Breast epithelium (tissue), 4 donors: ENCODE data around the gene CSNK1G1. TPM values are rescaled to one million over a fixed set of nuclear protein-coding genes. Genes with fewer than 3 reads are reported as not detected.

Experiments used
- DNase-seq, 2 donors: peaks; one replicate each; pipeline ENCODE4 v3.0.0-alpha.2; 2019; ENCODE audit warnings: low spot score in 2 of 2
- H3K27ac ChIP-seq, 2 donors: fragments of 200-600 bp; sonication (generic) in 1 of 2; one replicate each; pipeline ENCODE4 v1.5.1; 2016 to 2019; ENCODE audit warnings: mild to moderate bottlenecking in 1 of 2
- H3K27me3 ChIP-seq, 2 donors: fragments of 200-600 bp; sonication (generic) in 1 of 2; one replicate each; pipeline versions ENCODE4 v1.5.1 to v1.6.0; 2017 to 2019; ENCODE audit warnings: control low read depth in 1 of 2, mild to moderate bottlenecking in 1 of 2
- H3K36me3 ChIP-seq: fragments of 200-600 bp; one replicate; pipeline ENCODE4 v1.5.1; 2019
- H3K4me1 ChIP-seq, 2 donors: fragments of 200-600 bp; sonication (generic); one replicate each; pipeline ENCODE4 v1.5.1; 2016 to 2019; ENCODE audit warnings: control low read depth in 1 of 2
- H3K4me3 ChIP-seq, 3 donors: fragments of 200-600 bp; sonication (generic); 1 replicate in 2 of 3; 2 replicates in 1 of 3; pipeline ENCODE4 v1.5.1; 2016 to 2019; ENCODE audit warnings: mild to moderate bottlenecking in 3 of 3, moderate library complexity in 2 of 3
- H3K9me3 ChIP-seq, 2 donors: fragments of 200-600 bp; sonication (generic) in 1 of 2; one replicate each; pipeline ENCODE4 v1.5.1; 2016 to 2019; ENCODE audit warnings: control low read depth in 1 of 2
- CTCF ChIP-seq, 3 donors: fragments of 450-650 bp; IDR thresholded peaks; one replicate each; pipeline ENCODE4 v1.5.1; 2016 to 2017; ENCODE audit warnings: antibody characterized with exemption in 3 of 3, mild to moderate bottlenecking in 3 of 3, moderate library complexity in 3 of 3
- POLR2A ChIP-seq: fragments of 450-650 bp; IDR thresholded peaks from one replicate; pipeline ENCODE4 v1.6.1; 2016; ENCODE audit warnings: antibody characterized with exemption, mild to moderate bottlenecking, moderate library complexity
- POLR2AphosphoS5 ChIP-seq, 3 donors: sonication (generic); formaldehyde crosslinking; IDR thresholded peaks; one replicate each; pipeline ENCODE4 v1.6.1; 2017; ENCODE audit warnings: antibody characterized with exemption in 3 of 3
- intact Hi-C: fragments of 100-400 bp; cut with DNase I; formaldehyde crosslinking; loops from one replicate; pipeline ENCODE4 v1.15.1; 2023; ENCODE audit warnings: low total_unique reads
- total RNA-seq, 3 donors: library from RNA; depleted of rRNA; stranded (reverse); fragments of >200 nt; gene quantifications; one replicate each; pipeline ENCODE4 v1.1.0, GENCODE V29; 2016

Gene CSNK1G1
- total RNA-seq, 3 donors from 2014 or later, result 12.6 to 37.7 (median 31.2) TPM

GRCh38 chr15:64144565-64145281 is 211.2 kb downstream of the CSNK1G1 start:
- TF ChIP-seq CTCF (IDR thresholded peaks at IDR 0.05) (no peak), POLR2A (no peak), POLR2AphosphoS5 (IDR thresholded peaks at IDR 0.05) (no peak)
- DNase-seq, result no peak
- H3K36me3 ChIP-seq, result no peaks in the 10 kb centered on the region
- peak overlapping the region in 1 of 2 donors; percentile 20 for H3K27ac ChIP-seq
- no peaks in the 10 kb centered on the region for H3K27me3 ChIP-seq
- H3K9me3 ChIP-seq, result no peaks in the 10 kb centered on the region
- no peaks in the 10 kb centered on the region for H3K4me1 ChIP-seq
- H3K4me3 ChIP-seq, result no peak overlapping the region
- intact Hi-C loops, result no loop called here

- DNase-seq, result no peak
- Histone ChIP-seq H3K4me3 (no peak overlapping the region), H3K36me3 (no peaks in the 10 kb centered on the region), H3K27me3 (no peaks in the 10 kb centered on the region), H3K27ac (no peak overlapping the region), H3K9me3 (no peaks in the 10 kb centered on the region), H3K4me1 (no peaks in the 10 kb centered on the region)
- intact Hi-C loops, result no loop called here
- TF ChIP-seq CTCF (IDR thresholded peaks at IDR 0.05) (no peak), POLR2A (no peak), POLR2AphosphoS5 (IDR thresholded peaks at IDR 0.05) (no peak)
Measured at GRCh38 chr15:64144192-64144564, 211.8 kb downstream of the CSNK1G1 start.

- Histone ChIP-seq H3K27me3 (no peaks in the 10 kb centered on the region), H3K36me3 (no peaks in the 10 kb centered on the region), H3K4me1 (no peaks in the 10 kb centered on the region), H3K27ac (no peak overlapping the region), H3K4me3 (no peak overlapping the region), H3K9me3 (no peaks in the 10 kb centered on the region)
- DNase-seq, result no peak
- TF ChIP-seq CTCF (IDR thresholded peaks at IDR 0.05), result no peak
- no peak for TF ChIP-seq POLR2A
- no peak for TF ChIP-seq POLR2AphosphoS5 (IDR thresholded peaks at IDR 0.05)
- intact Hi-C loops, result no loop called here
Measured at GRCh38 chr15:64143276-64143675, 212.7 kb downstream of the CSNK1G1 start.

GRCh38 chr15:64141798-64142512 is 214.0 kb downstream of the CSNK1G1 start:
- intact Hi-C loops, result no loop called here
- H3K36me3 ChIP-seq, result no peaks in the 10 kb centered on the region
- DNase-seq, result no peak
- TF ChIP-seq POLR2AphosphoS5 (IDR thresholded peaks at IDR 0.05) (no peak), POLR2A (no peak), CTCF (IDR thresholded peaks at IDR 0.05) (no peak)
- H3K4me1 ChIP-seq, result no peaks in the 10 kb centered on the region
- no peak overlapping the region for H3K4me3 ChIP-seq
- H3K27me3 ChIP-seq, result no peaks in the 10 kb centered on the region
- H3K27ac ChIP-seq, result peak overlapping the region in 1 of 2 donors; percentile 37
- H3K9me3 ChIP-seq, result no peaks in the 10 kb centered on the region

GRCh38 chr15:64138331-64138941 is 217.5 kb downstream of the CSNK1G1 start:
- intact Hi-C loops, result no loop called here
- DNase-seq, result no peak
- peaks cover 4% of the 10 kb centered on the region for H3K36me3 ChIP-seq

More at GRCh38 chr15:64138331-64138941, 217.5 kb downstream of the CSNK1G1 start:
- H3K27ac ChIP-seq, result no peak overlapping the region
- no peaks in the 10 kb centered on the region for H3K9me3 ChIP-seq
- no peak for TF ChIP-seq POLR2AphosphoS5 (IDR thresholded peaks at IDR 0.05)
- no peak for TF ChIP-seq CTCF (IDR thresholded peaks at IDR 0.05)
- TF ChIP-seq POLR2A, result no peak
- no peaks in the 10 kb centered on the region for H3K4me1 ChIP-seq
- no peak overlapping the region for H3K4me3 ChIP-seq
- no peaks in the 10 kb centered on the region for H3K27me3 ChIP-seq
